Activated CD4-positive, alpha-beta T cell treated with anti-CD3 and anti-CD28 coated beads, Interleukin-2, amount 50 U/mL, for 1 hour (primary cell): ENCODE measurements around the gene CHST11.
A peak's percentile ranks its signal among the peaks of the same experiment; 100 is the strongest.

Experiments used
- DNase-seq: peaks from one replicate; pipeline ENCODE4 v3.0.0-alpha.2; 2020

CHST11 gene

GRCh38 chr12:104456417-104456949 lies at the start of gene CHST11:
Gene CHST11, plus strand, starts transcription at chr12:104456948.
- DNase-seq, result peak; percentile 72

DNA sequence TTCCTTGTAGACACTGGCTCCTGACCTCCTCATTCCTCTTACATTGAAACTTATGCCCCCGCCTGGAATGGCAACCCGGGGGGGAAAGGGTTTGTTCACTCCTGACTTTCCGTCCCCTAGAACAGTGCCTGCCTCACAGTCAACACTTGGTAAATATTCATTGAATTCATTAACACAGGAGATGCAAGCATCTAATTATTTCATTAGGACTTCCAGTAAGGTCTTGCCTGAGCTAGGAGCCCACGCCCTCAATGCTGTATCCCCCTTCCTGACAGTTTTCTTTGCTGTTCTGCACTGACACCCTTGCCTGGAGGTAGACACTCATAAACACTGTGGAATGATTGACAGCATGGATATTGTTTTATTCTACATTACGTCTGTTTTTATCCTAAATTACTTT lies 49.3 kb upstream of the CHST11 start:
- DNase-seq, result no peak

DNA sequence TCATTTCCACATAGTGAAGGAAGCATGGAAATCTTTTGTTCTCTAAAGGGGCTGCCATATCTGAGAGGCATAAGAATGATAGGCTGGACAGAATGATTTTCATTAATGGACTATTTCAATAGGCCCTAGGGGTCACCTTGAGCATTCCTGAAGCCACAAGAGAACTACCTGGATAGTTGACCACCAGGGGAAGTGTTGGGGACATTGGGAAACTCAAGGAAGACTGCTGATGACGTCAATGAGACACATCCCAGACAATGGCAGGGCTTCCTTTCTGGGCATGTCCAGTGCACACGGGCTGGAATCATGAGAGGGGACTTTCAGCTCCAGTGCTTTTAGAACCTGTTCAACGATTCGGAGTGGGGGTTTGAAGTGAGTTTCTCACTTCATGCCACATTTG lies 48.8 kb upstream of the CHST11 start:
- DNase-seq, result no peak

DNA sequence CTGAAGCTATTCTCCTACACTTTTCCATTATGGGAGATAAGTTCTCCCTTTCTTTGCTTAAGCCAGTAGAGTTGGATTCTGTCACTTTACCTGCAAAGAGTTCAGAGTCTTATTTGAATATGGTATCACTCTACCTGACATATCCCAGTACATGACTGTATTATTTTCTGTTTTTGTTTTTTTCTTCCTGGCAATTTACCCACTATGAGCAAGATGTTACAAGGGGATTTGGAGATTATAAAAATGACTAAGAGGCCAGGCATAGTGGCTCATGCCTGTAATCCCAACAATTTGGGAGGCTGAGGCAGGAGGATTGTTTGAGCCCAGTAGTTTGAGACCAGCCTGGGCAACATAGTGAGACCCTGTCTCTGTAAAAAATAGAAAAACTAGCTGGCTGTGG lies 46.4 kb upstream of the CHST11 start:
- no peak for DNase-seq

DNA sequence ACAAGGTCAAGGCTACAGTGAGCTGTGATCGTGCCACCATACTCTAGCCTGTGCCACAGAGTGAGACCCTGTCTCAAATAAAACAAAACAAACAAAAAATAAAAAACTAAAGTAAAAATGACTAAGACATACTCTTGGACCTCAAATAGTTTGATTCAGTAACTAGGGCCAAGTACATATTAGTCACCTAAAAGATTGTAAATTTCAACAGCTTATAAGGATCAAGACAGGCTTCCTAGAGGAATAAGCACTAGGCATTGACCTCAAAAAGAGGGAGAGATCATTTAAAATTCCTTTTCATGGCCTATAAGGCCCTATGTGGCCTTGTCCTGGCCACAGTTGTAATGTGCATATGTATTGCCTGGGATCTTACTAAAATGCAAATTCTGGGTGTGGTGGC lies 46.0 kb upstream of the CHST11 start:
- no peak for DNase-seq

DNA sequence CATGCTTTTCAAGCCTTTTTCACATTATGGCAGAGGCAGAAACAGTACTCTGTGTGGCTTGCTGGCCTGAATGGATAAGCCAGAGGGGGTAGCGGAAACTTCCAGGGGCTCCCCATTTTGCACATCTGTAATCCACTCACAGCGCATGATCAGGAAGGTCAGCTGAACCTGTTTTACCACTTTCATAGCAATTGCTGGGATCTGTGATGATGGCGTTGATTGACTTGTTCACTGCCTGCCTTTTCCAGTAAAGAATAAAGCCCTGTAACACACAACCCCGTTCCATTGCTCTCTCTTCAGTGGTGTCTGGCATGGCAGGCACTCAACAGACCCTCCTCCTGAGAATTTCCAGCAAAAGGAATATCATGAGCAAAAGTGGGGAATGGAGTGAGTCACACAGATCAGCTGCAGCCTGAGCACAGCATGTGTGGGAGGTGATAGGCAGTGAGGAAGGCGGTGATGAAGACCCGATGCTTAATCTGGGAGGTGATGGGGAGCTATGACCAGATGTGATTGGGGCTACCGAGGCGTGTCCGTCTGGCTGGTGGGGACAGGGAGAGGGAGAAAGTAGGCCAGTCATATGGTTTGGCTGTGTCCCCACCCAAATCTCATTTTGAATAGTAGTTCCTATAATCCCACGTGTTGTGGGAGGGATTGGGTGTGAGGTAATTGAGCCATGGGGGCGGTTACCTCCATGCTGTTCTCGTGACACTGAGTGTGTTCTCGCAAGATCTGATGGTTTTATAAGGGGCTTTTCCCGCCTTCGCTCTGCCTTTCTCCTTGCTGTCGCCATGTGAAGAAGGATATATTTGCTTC lies 44.7 kb upstream of the CHST11 start:
- no peak for DNase-seq

DNA sequence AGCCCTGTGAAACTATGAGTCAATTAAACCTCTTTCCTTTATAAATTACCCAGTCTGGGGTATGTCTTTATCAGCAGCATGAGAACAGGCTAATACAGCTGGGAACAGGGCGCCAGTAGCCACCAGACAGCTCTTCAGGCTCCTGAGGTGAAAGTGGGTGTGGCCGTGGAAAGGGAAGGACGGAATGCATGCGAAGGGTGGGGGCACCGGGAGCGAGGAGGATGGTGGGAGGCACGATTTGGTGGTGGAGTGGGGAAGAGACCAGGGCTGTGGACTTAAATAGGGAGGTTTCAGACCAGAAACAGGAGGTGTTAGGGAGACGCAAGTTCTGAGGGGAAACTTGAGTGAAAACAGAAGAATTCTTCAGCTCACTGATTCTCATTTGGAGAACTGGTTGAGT lies 44.1 kb upstream of the CHST11 start:
- DNase-seq, result no peak

DNA sequence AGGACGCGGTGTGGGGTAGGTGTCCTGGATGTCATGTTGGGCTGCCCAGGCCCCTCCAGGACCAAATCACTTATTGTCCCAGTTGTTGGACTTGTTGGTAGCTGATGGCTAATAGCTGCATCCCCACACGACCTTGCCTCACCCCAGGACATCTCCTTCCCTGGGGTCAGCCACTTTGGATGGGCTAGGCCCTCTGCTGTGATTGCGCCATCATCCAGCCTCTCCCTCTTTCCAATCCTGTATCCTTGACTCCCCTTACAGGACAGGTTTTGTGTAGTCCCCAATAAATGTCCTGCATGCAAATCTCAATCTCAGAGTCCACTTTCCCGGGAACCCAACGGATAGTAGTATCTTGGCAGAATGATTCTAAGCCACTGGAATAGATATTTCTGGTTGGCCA lies 43.4 kb upstream of the CHST11 start:
- DNase-seq, result no peak

GRCh38 chr12:104414581-104415341 lies 42.0 kb upstream of the CHST11 start:
- DNase-seq, result no peak

DNA sequence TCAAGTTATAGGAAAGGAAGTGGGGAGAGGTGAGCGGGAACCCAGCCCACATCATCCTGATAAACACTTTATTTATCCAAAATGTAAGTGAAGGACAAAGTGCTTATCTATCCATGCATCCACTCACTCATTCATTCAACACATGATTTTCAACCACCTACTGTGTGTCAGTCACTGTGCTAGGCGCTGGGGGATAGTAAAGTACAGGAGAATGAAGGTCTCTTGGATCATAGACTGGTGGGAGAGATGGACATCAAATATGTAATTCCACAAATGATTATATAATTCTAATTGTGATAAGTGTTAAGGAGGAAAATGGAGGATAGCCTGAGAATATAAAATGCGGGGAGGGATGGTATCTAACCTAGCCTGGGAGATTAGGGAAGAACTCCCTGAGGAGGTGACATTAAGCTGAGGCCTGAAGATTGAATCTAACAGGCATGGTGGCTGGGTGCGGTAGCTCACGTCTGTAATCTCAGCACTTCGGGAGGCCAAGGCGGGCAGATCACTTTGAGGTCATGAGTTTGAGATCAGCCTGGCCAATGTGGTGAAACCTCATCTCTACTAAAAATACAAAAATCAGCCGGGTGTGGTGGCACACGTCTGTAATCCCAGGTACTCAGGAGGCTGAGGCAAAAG lies 41.3 kb upstream of the CHST11 start:
- DNase-seq, result no peak

- DNase-seq, result no peak
These were observed 40.6 kb upstream of the CHST11 start for GRCh38 chr12:104416136-104416535.

DNA sequence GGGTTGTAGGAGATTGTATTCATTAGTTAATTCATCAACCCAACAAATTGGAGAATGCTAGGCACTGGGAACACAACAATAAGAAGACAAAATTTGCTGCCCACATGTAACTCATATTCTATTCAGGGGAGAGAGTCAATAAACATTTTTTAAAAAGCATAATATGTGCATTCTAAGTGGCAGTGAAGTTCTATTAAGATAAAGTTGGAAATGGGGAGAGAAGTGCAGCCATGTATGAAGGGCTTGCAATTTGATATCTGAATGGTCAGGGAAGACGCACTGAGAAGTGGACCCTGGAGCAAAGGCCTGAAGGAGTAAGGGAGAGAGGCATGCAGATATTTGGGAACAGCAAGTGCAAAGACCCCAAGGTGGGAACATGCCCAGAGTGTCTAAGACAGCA lies 40.2 kb upstream of the CHST11 start:
- no peak for DNase-seq

- DNase-seq, result no peak
These were observed 37.0 kb upstream of the CHST11 start for GRCh38 chr12:104419717-104420116.

DNA sequence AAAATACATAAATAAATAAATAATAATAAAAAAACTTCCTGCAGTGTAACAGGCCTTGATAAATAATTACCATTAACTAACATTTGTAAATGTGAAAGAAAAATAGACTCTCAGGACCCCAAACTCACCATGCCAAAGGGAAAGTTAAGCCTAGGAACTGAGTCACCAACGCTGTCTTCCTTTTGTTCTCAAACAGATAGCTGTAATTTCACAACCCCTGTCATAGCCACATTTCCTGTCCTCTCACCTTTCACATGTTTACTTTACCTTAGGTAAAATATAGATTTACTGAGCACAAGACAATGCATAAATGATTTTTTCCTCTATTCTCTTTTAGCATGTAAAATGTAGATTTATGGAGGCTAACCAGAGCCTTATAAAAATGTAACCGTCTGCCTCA lies 35.9 kb upstream of the CHST11 start:
- no peak for DNase-seq

GRCh38 chr12:104421343-104421742 lies 35.4 kb upstream of the CHST11 start:
- no peak for DNase-seq

DNA sequence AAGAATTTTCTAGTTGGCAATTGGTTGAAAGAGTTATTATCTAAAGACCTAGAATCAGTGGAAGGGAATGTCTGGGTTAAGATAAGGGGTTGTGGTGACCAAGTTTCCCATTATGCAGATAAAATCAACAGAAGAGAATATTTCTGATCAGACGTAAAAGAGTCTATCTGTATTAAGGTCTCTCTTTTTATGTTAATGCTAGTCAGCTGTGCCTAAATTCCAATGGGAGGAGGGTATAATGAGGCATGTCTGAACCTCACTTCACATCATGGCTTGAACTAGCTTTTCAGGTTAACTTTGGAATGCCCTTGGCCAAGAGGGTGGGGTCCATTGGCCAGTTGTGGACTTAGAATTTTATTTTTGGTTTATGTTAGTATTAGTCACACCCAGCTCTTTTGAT lies 34.3 kb upstream of the CHST11 start:
- no peak for DNase-seq

DNA sequence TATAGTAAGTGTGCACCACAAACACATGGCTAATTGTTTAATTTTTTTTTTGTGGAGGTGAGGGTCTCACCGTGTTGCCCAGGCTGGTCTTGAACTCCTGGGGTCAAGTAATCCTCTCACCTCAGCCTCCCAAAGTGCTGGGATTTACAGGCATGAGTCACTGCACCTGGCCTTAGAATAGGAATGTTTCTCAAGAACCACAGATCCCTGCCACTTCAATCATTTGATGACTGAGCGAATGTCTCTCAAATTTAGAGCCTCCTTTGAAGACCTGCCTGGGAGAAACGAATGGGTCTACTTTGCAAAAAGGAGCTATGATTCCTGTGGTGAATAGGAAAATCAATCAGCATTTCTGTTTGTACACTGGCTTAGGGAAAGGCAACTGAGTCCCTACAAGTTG lies 33.5 kb upstream of the CHST11 start:
- no peak for DNase-seq

- no peak for DNase-seq
These were observed 32.9 kb upstream of the CHST11 start for GRCh38 chr12:104423809-104424208.

DNA sequence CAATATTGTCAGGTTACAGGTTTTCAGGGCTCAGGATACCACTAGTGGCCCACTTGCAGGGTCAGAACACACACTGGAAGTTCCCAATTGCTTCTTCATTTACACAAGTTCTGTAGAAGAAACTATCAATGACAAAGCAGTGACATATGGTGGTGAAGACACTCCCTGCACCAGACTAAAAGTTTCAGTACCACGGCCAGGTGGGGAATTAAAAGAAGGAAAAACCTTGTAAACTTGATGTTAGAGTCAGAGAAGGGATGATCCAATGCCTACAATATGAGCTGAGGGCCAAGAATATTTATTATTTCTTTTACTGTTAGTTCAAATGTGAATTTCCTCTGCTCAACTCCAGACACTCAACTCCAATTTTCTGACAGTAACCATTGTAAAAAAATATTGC lies 31.8 kb upstream of the CHST11 start:
- DNase-seq, result no peak

- DNase-seq, result no peak
These were observed 31.1 kb upstream of the CHST11 start for GRCh38 chr12:104425614-104426013.

GRCh38 chr12:104426926-104427546 lies 29.7 kb upstream of the CHST11 start:
- no peak for DNase-seq

- DNase-seq, result no peak
These were observed 29.2 kb upstream of the CHST11 start for GRCh38 chr12:104427547-104427938.

- no peak for DNase-seq
These were observed 23.7 kb upstream of the CHST11 start for GRCh38 chr12:104433061-104433460.
